ENCODE data around the gene SH3RF2.

DNA sequence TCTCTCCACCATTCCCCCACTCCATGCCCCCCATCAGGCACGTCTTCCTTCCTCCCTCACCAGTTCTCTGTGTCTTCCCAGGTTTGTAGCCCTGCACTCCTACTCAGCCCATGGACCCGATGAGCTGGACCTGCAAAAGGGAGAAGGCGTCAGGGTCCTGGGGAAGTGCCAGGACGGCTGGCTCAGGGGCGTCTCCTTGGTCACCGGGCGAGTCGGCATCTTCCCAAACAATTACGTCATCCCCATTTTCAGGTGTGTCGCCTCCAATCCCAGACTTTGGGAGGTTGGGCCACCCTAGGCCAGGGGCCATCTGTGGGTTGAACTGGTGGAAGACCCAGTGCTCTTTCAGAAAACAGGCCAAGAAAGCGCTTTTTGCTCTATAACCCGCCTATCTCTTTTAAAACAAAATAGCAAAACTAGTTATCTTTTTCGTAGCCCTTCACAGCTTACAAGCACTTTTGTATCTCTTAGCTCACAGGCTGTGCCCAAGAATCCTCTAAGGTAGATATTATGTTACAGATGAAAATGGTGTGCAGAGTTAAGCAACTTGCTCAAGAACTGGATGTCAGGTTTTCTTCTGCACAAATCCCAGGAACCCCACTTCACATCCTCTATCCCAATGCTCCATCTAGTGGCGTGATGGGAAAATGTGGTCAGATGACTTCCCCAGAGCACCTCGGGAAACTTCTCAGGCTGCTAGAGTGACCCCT lies 112.8 kb downstream of the SH3RF2 start:
- TF ChIP-seq GATA2 (IDR thresholded peaks at IDR 0.05; ENCODE audit: low read depth, low read length) (no peak), GATA3 (IDR thresholded peaks at IDR 0.05; ENCODE audit: low read depth, low read length) (no peak)
